Esophagus muscularis mucosa (tissue), 4 donors: ENCODE measurements around the gene TRPM3. TPM values are rescaled to one million over a fixed set of nuclear protein-coding genes. Genes with fewer than 3 reads are reported as not detected.

Source experiments
- DNase-seq: peaks from one replicate; pipeline ENCODE4 v3.0.0-alpha.2; 2017; ENCODE audit errors: extremely low spot score
- H3K27ac ChIP-seq, 4 donors: fragments of 200-600 bp; sonication (generic); replicated peaks in 1 of 4; 1 replicate in 3 of 4; 2 replicates in 1 of 4; pipeline ENCODE4 v1.5.1; 2016 to 2019; ENCODE audit warnings: mild to moderate bottlenecking in 1 of 4
- H3K27me3 ChIP-seq, 4 donors: fragments of 200-600 bp; sonication (generic); one replicate each; pipeline versions ENCODE4 v1.5.1 to v1.6.0; 2016 to 2019
- H3K36me3 ChIP-seq, 4 donors: fragments of 200-600 bp; sonication (generic); one replicate each; pipeline ENCODE4 v1.5.1; 2016 to 2019
- H3K4me1 ChIP-seq, 4 donors: fragments of 200-600 bp; sonication (generic); one replicate each; pipeline ENCODE4 v1.5.1; 2016 to 2019
- H3K4me3 ChIP-seq, 4 donors: fragments of 200-600 bp; sonication (generic); 1 replicate in 2 of 4; 2 replicates in 2 of 4; pipeline ENCODE4 v1.5.1; 2016 to 2019; ENCODE audit warnings: mild to moderate bottlenecking in 4 of 4, moderate library complexity in 1 of 4
- H3K9me3 ChIP-seq, 4 donors: fragments of 200-600 bp; sonication (generic); 1 replicate in 3 of 4; 2 replicates in 1 of 4; pipeline ENCODE4 v1.5.1; 2016 to 2019
- CTCF ChIP-seq, 3 experiments: fragments of 200-600 bp in 2 of 3; fragments of 450-650 bp in 1 of 3; sonication (generic) in 2 of 3; IDR thresholded peaks; one replicate each; pipeline ENCODE4 v1.5.1; 2017 to 2019; ENCODE audit warnings: antibody characterized with exemption in 3 of 3, mild to moderate bottlenecking in 2 of 3, moderate library complexity in 1 of 3
- EP300 ChIP-seq: sonication (generic); formaldehyde crosslinking; IDR thresholded peaks from one replicate; pipeline ENCODE4 v1.6.1; 2017; ENCODE audit warnings: antibody characterized with exemption
- POLR2A ChIP-seq: fragments of 450-650 bp; IDR thresholded peaks from one replicate; pipeline ENCODE4 v1.6.1; 2017; ENCODE audit warnings: antibody characterized with exemption, moderate library complexity, mild to moderate bottlenecking, low read depth
- POLR2AphosphoS5 ChIP-seq, 2 donors: sonication (generic); formaldehyde crosslinking; IDR thresholded peaks; one replicate each; pipeline ENCODE4 v1.6.1; 2017; ENCODE audit warnings: antibody characterized with exemption in 2 of 2
- WGBS: methylation state at CpG from one replicate; pipeline ENCODE4 v1.1.5; 2018; 5-methylcytosine and 5-hydroxymethylcytosine counted together
- intact Hi-C: fragments of 100-400 bp; cut with DNase I; formaldehyde crosslinking; loops from one replicate; pipeline ENCODE4 v1.15.1; 2023
- total RNA-seq, 4 donors: library from RNA; depleted of rRNA; stranded (reverse); fragments of >200 nt; gene quantifications; one replicate each; pipeline versions ENCODE4 v1.1.0 to v1.2.1, GENCODE V29; 2016

The TRPM3 gene
- total RNA-seq, 4 donors from 2014 or later, result 0.13 to 0.17 TPM; not detected in 2

GRCh38 chr9:70498866-70499265, 622.6 kb downstream of the TRPM3 start:
- H3K27ac ChIP-seq, result no peak overlapping the region
- no peaks in the 10 kb centered on the region for H3K36me3 ChIP-seq
- H3K27me3 ChIP-seq, result no peaks in the 10 kb centered on the region
- TF ChIP-seq POLR2A (no peak), CTCF (IDR thresholded peaks at IDR 0.05) (no peak), EP300 (no peak), POLR2AphosphoS5 (IDR thresholded peaks at IDR 0.05) (no peak)
- H3K4me3 ChIP-seq, result no peak overlapping the region
- intact Hi-C loops, result no loop called here
- DNase-seq, result no peak
- H3K4me1 ChIP-seq, result peaks cover 19 to 58% (median 47%) of the 10 kb centered on the region in 4 donors
- 100% methylated on average over 3 of the region's 3 CpGs for WGBS
- H3K9me3 ChIP-seq, result no peaks in the 10 kb centered on the region

- Histone ChIP-seq H3K4me1 (peaks cover 32 to 54% (median 46%) of the 10 kb centered on the region in 4 donors), H3K4me3 (no peak overlapping the region), H3K36me3 (no peaks in the 10 kb centered on the region), H3K27me3 (no peaks in the 10 kb centered on the region), H3K9me3 (no peaks in the 10 kb centered on the region), H3K27ac (no peak overlapping the region)
- intact Hi-C loops, result no loop called here
- 97% methylated on average over 2 of the region's 2 CpGs for WGBS
- TF ChIP-seq POLR2AphosphoS5 (IDR thresholded peaks at IDR 0.05), result no peak
- TF ChIP-seq EP300, result no peak
- no peak for TF ChIP-seq CTCF (IDR thresholded peaks at IDR 0.05)
- no peak for TF ChIP-seq POLR2A
- DNase-seq, result no peak
Observed at GRCh38 chr9:70496244-70496643, 625.2 kb downstream of the TRPM3 start.

- TF ChIP-seq POLR2AphosphoS5 (IDR thresholded peaks at IDR 0.05) (no peak), CTCF (IDR thresholded peaks at IDR 0.05) (no peak), EP300 (no peak), POLR2A (no peak)
- H3K36me3 ChIP-seq, result no peaks in the 10 kb centered on the region
- H3K4me1 ChIP-seq, result peaks cover 34 to 50% (median 45%) of the 10 kb centered on the region in 4 donors
- no peak for DNase-seq
- 95% methylated on average over 6 of the region's 6 CpGs for WGBS
- H3K27me3 ChIP-seq, result no peaks in the 10 kb centered on the region
- H3K27ac ChIP-seq, result peak overlapping the region in 2 of 4 donors; percentile 13 to 17
- no peaks in the 10 kb centered on the region for H3K9me3 ChIP-seq
- H3K4me3 ChIP-seq, result no peak overlapping the region
- intact Hi-C loops, result no loop called here
Observed at GRCh38 chr9:70495514-70495913, 625.9 kb downstream of the TRPM3 start.

- H3K27me3 ChIP-seq, result no peaks in the 10 kb centered on the region
- intact Hi-C loops, result loop anchor here (5.0 kb wide), 1 partner anchor 93 kb away; no protein-coding TSS in a partner anchor
- H3K4me1 ChIP-seq, result peaks cover 34 to 56% (median 48%) of the 10 kb centered on the region in 4 donors
- H3K4me3 ChIP-seq, result no peak overlapping the region
- no peak for TF ChIP-seq CTCF (IDR thresholded peaks at IDR 0.05)
- TF ChIP-seq EP300, result no peak
- TF ChIP-seq POLR2AphosphoS5 (IDR thresholded peaks at IDR 0.05), result peak in 1 of 2 donors; percentile 7
- TF ChIP-seq POLR2A, result no peak
- DNase-seq, result no peak
- no peaks in the 10 kb centered on the region for H3K9me3 ChIP-seq
- 62% methylated on average over 5 of the region's 5 CpGs for WGBS
- H3K36me3 ChIP-seq, result no peaks in the 10 kb centered on the region
- peak overlapping the region in 3 of 4 donors; percentile 51 to 57 (median 53) for H3K27ac ChIP-seq
Observed at GRCh38 chr9:70494221-70494620, 627.2 kb downstream of the TRPM3 start.

- Histone ChIP-seq H3K27me3 (no peaks in the 10 kb centered on the region), H3K4me3 (no peak overlapping the region), H3K27ac (peak overlapping the region; percentile 50 to 57 (median 52)), H3K4me1 (peaks cover 45 to 61% (median 51%) of the 10 kb centered on the region in 4 donors), H3K9me3 (no peaks in the 10 kb centered on the region), H3K36me3 (no peaks in the 10 kb centered on the region)
- intact Hi-C loops, result loop anchor here (5.0 kb wide), 1 partner anchor 94 kb away; no protein-coding TSS in a partner anchor
- DNase-seq, result no peak
- WGBS, result 42% methylated on average over 9 of the region's 9 CpGs
- TF ChIP-seq EP300 (no peak), POLR2AphosphoS5 (IDR thresholded peaks at IDR 0.05) (peak; percentile 10 to 15)
Observed at GRCh38 chr9:70493029-70493428, 628.4 kb downstream of the TRPM3 start.
